ENCODE measurements around the gene FUT8.

Gene FUT8

GRCh38 chr14:65784574-65784973, 372.0 kb downstream of the FUT8 start:
- Histone ChIP-seq H3K27me3 (ENCODE audit: control insufficient read depth, insufficient read depth, low read length) (peaks cover 8% of the 10 kb centered on the region), H3K4me2 (ENCODE audit: low read length) (no peak overlapping the region), H3K4me1 (ENCODE audit: control insufficient read depth, insufficient read depth, low read length) (no peaks in the 10 kb centered on the region), H3K4me3 (ENCODE audit: low read length) (no peak overlapping the region), H3K36me3 (ENCODE audit: insufficient read depth, low read length) (no peaks in the 10 kb centered on the region), H3K9me3 (replicated peaks; ENCODE audit: low read length) (no peaks in the 10 kb centered on the region), H3K9ac (ENCODE audit: low read depth, low read length) (no peak overlapping the region)

GRCh38 chr14:65787461-65787860, 374.9 kb downstream of the FUT8 start:
- H3K4me3 ChIP-seq (ENCODE audit: low read length) = no peak overlapping the region

GRCh38 chr14:65788876-65789275, 376.3 kb downstream of the FUT8 start:
- Histone ChIP-seq H3K4me2 (ENCODE audit: low read length) (no peak overlapping the region), H3K36me3 (ENCODE audit: insufficient read depth, low read length) (no peaks in the 10 kb centered on the region), H3K27me3 (ENCODE audit: control insufficient read depth, insufficient read depth, low read length) (no peaks in the 10 kb centered on the region), H3K9me3 (replicated peaks; ENCODE audit: low read length) (no peaks in the 10 kb centered on the region), H3K4me3 (ENCODE audit: low read length) (no peak overlapping the region), H3K9ac (ENCODE audit: low read depth, low read length) (no peak overlapping the region), H3K4me1 (ENCODE audit: control insufficient read depth, insufficient read depth, low read length) (peaks cover 9% of the 10 kb centered on the region)

More at GRCh38 chr14:65787461-65787860, 374.9 kb downstream of the FUT8 start:
- Histone ChIP-seq H3K36me3 (ENCODE audit: insufficient read depth, low read length) (no peaks in the 10 kb centered on the region), H3K4me1 (ENCODE audit: control insufficient read depth, insufficient read depth, low read length) (peaks cover 8% of the 10 kb centered on the region), H3K9ac (ENCODE audit: low read depth, low read length) (no peak overlapping the region), H3K27me3 (ENCODE audit: control insufficient read depth, insufficient read depth, low read length) (no peaks in the 10 kb centered on the region), H3K9me3 (replicated peaks; ENCODE audit: low read length) (no peaks in the 10 kb centered on the region), H3K4me2 (ENCODE audit: low read length) (no peak overlapping the region)

GRCh38 chr14:65789363-65789762, 376.8 kb downstream of the FUT8 start:
- Histone ChIP-seq H3K4me2 (ENCODE audit: low read length) (no peak overlapping the region), H3K27me3 (ENCODE audit: control insufficient read depth, insufficient read depth, low read length) (no peaks in the 10 kb centered on the region), H3K9me3 (replicated peaks; ENCODE audit: low read length) (no peaks in the 10 kb centered on the region), H3K9ac (ENCODE audit: low read depth, low read length) (no peak overlapping the region), H3K4me3 (ENCODE audit: low read length) (no peak overlapping the region), H3K4me1 (ENCODE audit: control insufficient read depth, insufficient read depth, low read length) (peaks cover 9% of the 10 kb centered on the region), H3K36me3 (ENCODE audit: insufficient read depth, low read length) (no peaks in the 10 kb centered on the region)

GRCh38 chr14:65790172-65790815, 377.8 kb downstream of the FUT8 start:
- Histone ChIP-seq H3K4me1 (ENCODE audit: control insufficient read depth, insufficient read depth, low read length) (peaks cover 9% of the 10 kb centered on the region), H3K9ac (ENCODE audit: low read depth, low read length) (no peak overlapping the region), H3K27me3 (ENCODE audit: control insufficient read depth, insufficient read depth, low read length) (no peaks in the 10 kb centered on the region), H3K4me2 (ENCODE audit: low read length) (no peak overlapping the region), H3K4me3 (ENCODE audit: low read length) (no peak overlapping the region), H3K9me3 (replicated peaks; ENCODE audit: low read length) (no peaks in the 10 kb centered on the region), H3K36me3 (ENCODE audit: insufficient read depth, low read length) (no peaks in the 10 kb centered on the region)

GRCh38 chr14:65791191-65791981, 378.9 kb downstream of the FUT8 start:
- H3K27me3 ChIP-seq (ENCODE audit: control insufficient read depth, insufficient read depth, low read length) = peaks cover 7% of the 10 kb centered on the region
- H3K9ac ChIP-seq (ENCODE audit: low read depth, low read length) = no peak overlapping the region
- no peak overlapping the region for H3K4me2 ChIP-seq (ENCODE audit: low read length)
- H3K4me1 ChIP-seq (ENCODE audit: control insufficient read depth, insufficient read depth, low read length) = peaks cover 9% of the 10 kb centered on the region
- no peak overlapping the region for H3K4me3 ChIP-seq (ENCODE audit: low read length)
- no peaks in the 10 kb centered on the region for H3K36me3 ChIP-seq (ENCODE audit: insufficient read depth, low read length)
- H3K9me3 ChIP-seq (replicated peaks; ENCODE audit: low read length) = no peaks in the 10 kb centered on the region

GRCh38 chr14:65792208-65792905, 379.8 kb downstream of the FUT8 start:
- H3K4me2 ChIP-seq (ENCODE audit: low read length) = no peak overlapping the region
- no peaks in the 10 kb centered on the region for H3K36me3 ChIP-seq (ENCODE audit: insufficient read depth, low read length)
- no peak overlapping the region for H3K4me3 ChIP-seq (ENCODE audit: low read length)
- peaks cover 9% of the 10 kb centered on the region for H3K4me1 ChIP-seq (ENCODE audit: control insufficient read depth, insufficient read depth, low read length)
- H3K9me3 ChIP-seq (replicated peaks; ENCODE audit: low read length) = no peaks in the 10 kb centered on the region
- no peak overlapping the region for H3K9ac ChIP-seq (ENCODE audit: low read depth, low read length)
- H3K27me3 ChIP-seq (ENCODE audit: control insufficient read depth, insufficient read depth, low read length) = peaks cover 7% of the 10 kb centered on the region

Small RNA genes within 50 kb of the gene (small RNA-seq; reads per million reads assigned to genes)
- 0.42 reads per million for gene MIR625

Measured in skeletal muscle satellite cell (primary cell).